Endothelial cell of hepatic sinusoid (primary cell): ENCODE data around the gene SLC26A1.

Experiments used
- in situ Hi-C: cut with HindIII; loops from 2 replicates; pipeline ENCODE4 v1.10.0; 2017; ENCODE audit warnings: low sequenced_read_pairs

SLC26A1 gene

GRCh38 chr4:957231-957580, 36.0 kb downstream of the SLC26A1 start:
- in situ Hi-C loops, result no loop called here

GRCh38 chr4:956531-957230, 36.5 kb downstream of the SLC26A1 start:
- in situ Hi-C loops, result no loop called here

DNA sequence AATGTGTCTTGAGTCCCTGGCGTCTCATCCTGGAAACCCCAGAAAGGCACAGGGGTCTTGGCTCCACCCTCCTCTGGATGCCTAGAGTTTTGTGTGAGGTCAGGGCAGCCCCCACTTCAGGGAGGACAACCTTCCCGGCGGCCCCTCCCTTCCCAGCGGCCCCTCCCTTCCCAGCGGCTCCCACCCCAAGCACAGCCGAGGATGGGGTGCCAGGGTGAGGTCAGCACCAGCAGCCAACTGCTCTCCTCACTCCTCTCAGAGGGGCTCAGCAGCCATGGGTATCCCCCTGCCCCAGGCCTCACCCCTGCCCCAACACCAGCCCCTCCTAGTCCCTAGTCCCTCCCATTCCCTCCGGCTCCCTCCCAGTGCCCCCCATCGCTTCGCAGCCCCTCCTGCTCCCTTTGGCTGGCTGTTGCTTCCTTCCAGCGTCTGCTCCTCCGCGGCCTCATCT, 37.2 kb downstream of the SLC26A1 start:
- in situ Hi-C loops, result no loop called here

GRCh38 chr4:955161-955921, 37.9 kb downstream of the SLC26A1 start:
- in situ Hi-C loops, result no loop called here

- in situ Hi-C loops, result no loop called here
Observed at GRCh38 chr4:954211-955020, 38.8 kb downstream of the SLC26A1 start.

GRCh38 chr4:953574-953915, 39.7 kb downstream of the SLC26A1 start:
- in situ Hi-C loops, result no loop called here

- in situ Hi-C loops, result no loop called here
Observed at GRCh38 chr4:952881-953573, 40.2 kb downstream of the SLC26A1 start.

DNA sequence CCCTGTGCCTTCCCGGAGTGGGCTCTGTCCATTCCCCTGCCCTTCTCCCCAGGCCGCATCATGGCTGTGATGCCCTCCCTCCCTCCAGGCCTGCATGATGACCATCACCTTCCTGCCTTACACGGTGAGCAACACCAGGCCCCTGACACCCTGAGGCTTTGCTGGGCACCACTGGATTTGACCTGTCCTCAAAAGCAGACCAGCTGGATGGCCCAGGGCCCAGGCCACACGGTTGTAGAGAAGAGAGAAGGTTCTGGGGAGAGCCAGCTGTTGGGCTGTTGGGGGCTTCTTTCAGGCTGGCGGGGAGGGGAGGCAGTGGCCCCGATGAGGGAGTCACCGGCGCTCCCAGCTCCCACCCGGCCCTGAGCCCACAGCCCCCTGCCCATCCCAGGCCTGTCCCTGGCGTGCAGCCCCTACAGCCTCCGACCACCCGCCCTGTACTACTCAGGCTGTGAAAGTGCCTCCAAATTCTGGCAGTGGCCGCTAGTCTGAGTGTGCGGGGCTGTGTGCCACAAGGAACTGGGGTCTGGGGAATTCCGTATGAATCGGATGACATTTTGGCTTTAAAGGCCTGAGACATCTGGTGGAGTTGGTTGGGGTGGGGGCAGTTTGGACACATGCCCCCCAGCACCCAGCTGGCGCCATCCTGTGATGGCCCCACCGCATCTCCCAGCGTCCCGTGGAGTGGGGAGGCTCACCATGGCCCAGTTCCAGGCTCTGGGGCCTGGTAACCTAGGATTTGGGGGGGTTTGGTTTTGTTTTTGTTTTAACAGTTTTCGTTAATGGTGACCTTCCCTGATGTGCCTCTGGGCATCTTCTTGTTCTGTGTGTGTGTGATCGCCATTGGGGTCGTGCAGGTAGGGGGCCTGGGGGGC, 41.4 kb downstream of the SLC26A1 start:
- in situ Hi-C loops, result no loop called here

DNA sequence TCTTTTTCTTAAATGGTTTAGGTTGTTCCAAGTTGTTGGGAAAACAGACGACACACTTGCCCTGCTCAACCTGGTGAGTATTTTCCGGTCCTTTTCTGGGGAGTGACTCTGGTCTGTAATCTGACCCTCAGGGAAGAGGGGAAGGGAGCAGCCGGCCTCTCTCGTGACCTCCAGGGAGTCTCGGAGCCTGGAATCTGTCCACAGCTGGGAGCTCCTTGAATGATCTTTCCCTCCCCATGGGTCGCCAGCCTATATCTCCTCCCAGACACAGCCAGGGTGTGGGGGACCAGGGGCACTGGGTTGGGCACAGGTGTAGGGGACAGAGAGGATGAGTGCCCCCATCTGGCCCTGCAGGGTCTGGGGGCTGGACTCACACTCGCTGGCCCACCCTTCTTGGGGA, 42.0 kb downstream of the SLC26A1 start:
- in situ Hi-C loops, result no loop called here

- in situ Hi-C loops, result no loop called here
Observed at GRCh38 chr4:950136-951020, 42.8 kb downstream of the SLC26A1 start.

- in situ Hi-C loops, result no loop called here
Observed at GRCh38 chr4:949656-950055, 43.5 kb downstream of the SLC26A1 start.

DNA sequence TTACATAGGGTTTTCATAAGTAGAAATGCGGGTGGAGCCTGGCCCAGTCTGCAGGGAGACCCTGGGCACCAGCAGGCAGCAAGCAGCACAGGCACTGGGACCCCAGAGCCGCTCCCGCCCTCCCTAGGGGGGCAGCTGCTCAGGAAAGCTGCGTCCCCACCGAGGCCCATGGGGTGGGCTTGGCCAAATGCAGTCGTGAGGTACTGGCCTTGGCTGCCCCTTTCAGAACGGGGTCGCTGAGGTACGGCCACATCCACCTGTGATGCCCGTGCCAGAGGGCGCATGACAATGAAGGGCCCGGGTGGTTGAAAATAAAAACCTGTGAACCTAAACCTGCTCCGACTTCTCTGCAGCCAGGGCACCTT, 44.3 kb downstream of the SLC26A1 start:
- in situ Hi-C loops, result no loop called here

- in situ Hi-C loops, result no loop called here
Observed at GRCh38 chr4:948101-948935, 44.9 kb downstream of the SLC26A1 start.

DNA sequence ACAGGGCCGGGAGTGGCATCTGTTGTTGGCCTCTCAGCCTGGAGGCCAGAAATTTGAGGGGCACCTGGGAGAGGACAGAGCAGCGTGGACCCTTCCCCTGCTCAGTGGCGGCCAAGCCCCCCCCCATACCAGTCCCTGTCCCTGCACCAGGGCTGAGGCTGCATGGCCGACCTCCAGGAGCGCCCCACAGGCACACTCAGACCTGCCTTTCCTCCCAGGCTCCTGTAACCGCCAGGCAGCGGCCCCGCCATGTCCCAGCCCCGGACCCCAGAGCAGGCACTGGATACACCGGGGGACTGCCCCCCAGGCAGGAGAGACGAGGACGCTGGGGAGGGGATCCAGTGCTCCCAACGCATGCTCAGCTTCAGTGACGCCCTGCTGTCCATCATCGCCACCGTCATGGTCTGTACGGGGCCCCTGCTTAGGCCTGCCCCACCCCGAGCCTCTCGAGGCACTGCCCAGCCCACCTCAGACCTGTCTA, 45.7 kb downstream of the SLC26A1 start:
- in situ Hi-C loops, result no loop called here

- in situ Hi-C loops, result no loop called here
Observed at GRCh38 chr4:946517-947471, 46.4 kb downstream of the SLC26A1 start.

DNA sequence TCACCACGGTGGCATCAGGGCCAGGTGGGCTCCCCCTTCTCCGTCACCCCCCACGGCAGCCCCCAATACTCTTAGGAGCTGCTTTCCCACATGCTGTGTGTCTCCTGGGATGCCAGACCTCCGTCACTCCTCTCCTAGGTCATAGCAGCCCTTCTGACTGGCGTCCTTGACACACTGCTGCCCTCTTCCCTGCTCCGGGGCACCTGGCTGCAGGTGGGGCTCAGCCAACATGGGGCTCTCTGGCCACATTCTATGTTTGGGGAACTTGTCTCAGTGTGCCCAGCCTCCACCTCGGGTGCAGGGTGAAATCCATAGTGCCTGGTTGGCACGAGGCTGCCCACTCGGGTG, 47.1 kb downstream of the SLC26A1 start:
- in situ Hi-C loops, result no loop called here
